Uterus (tissue), 2 donors: ENCODE data around the gene ASMT.
"Not testable (repeated sequence)": the region's sequence is repeated elsewhere in the genome, so short reads cannot be mapped to it uniquely, and the experiment has no call there.

Experiments used
- POLR2A ChIP-seq, 2 donors: fragments of 450-650 bp; IDR thresholded peaks; one replicate each; pipeline ENCODE4 v1.6.1; 2016; ENCODE audit warnings: antibody characterized with exemption in 2 of 2, mild to moderate bottlenecking in 1 of 2, moderate library complexity in 1 of 2
- TF ChIP-seq, protein P1 (sequence below), 4 experiments: fragments of 200-600 bp in 2 of 4; fragments of 450-650 bp in 2 of 4; sonication (generic) in 2 of 4; IDR thresholded peaks; one replicate each; pipeline ENCODE4 v1.5.1; 2016 to 2019; ENCODE audit warnings: antibody characterized with exemption in 4 of 4, mild to moderate bottlenecking in 2 of 4, moderate library complexity in 1 of 4

DNA sequence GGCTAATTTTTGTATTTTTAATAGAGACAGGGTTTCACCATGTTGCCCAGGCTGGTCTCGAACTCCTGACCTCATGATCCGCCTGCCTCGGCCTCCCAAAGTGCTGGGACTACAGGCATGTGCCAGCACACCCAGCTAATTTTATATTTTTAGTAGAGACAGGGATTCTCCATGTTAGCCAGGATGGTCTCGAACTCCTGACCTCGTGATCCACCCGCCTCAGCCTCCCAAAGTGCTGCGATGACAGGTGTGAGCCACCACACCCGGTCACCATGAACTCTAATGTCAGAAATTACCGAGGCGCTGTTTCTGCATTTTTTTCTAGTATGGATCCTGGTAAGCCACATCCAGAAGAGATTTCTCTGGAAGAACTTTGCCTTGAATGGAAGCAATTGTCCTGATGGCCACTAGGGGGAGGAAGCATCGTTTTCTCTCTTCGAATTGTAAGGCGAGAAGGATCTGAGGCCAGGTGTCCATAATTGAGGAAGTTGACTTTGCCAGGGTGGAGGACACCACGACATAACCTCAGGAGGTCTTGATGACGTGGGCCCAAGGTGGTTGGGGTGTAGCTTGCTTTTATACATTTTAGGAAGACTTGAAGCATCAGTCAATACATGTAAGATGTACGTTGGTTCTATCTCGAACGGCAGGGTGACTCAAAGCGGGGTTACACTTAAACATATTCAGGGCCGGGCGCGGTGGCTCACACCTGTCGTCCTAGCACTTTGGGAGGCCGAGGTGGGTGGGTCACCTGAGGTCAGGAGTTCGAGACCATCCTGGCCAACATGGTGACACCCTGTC, 37.4 kb downstream of the ASMT start:
- TF ChIP-seq, protein P1, sequence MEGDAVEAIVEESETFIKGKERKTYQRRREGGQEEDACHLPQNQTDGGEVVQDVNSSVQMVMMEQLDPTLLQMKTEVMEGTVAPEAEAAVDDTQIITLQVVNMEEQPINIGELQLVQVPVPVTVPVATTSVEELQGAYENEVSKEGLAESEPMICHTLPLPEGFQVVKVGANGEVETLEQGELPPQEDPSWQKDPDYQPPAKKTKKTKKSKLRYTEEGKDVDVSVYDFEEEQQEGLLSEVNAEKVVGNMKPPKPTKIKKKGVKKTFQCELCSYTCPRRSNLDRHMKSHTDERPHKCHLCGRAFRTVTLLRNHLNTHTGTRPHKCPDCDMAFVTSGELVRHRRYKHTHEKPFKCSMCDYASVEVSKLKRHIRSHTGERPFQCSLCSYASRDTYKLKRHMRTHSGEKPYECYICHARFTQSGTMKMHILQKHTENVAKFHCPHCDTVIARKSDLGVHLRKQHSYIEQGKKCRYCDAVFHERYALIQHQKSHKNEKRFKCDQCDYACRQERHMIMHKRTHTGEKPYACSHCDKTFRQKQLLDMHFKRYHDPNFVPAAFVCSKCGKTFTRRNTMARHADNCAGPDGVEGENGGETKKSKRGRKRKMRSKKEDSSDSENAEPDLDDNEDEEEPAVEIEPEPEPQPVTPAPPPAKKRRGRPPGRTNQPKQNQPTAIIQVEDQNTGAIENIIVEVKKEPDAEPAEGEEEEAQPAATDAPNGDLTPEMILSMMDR (IDR thresholded peaks at IDR 0.05) = peak; percentile 40 to 57 (median 44)
- not testable (repeated sequence) for TF ChIP-seq POLR2A (IDR thresholded peaks at IDR 0.05)
